K562 (cell line): Measurements from ENCODE around the gene SIRT7. TPM values are rescaled to one million over a fixed set of nuclear protein-coding genes. Genes with fewer than 3 reads are reported as not detected.

Experiments used
- CBX1 ChIP-seq: sonication (generic); IDR thresholded peaks from 2 replicates; pipeline ENCODE4 v1.6.1; 2016; ENCODE audit warnings: antibody characterized with exemption, low read depth, mild to moderate bottlenecking
- CTBP1 ChIP-seq: fragments of 450-650 bp; IDR thresholded peaks from 2 replicates; pipeline ENCODE4 v1.6.1; 2016; ENCODE audit warnings: borderline replicate concordance
- DIDO1 ChIP-seq: fragments of 450-650 bp; IDR thresholded peaks from 2 replicates; pipeline ENCODE4 v1.6.1; 2016; ENCODE audit warnings: low read depth, missing biosample characterization, missing genetic modification characterization
- E2F3 ChIP-seq: fragments of 250-450 bp; sonication (Bioruptor Pico); IDR thresholded peaks from 2 replicates; pipeline ENCODE4 v1.4.0; 2020; ENCODE audit warnings: mild to moderate bottlenecking
- FOS ChIP-seq: IDR thresholded peaks from 3 replicates; pipeline ENCODE4 v1.6.1; 2011; ENCODE audit not compliant: insufficient read length; ENCODE audit errors: extremely low read depth
- FOSL1 ChIP-seq: fragments of 200-800 bp; sonication (Bioruptor generic); conservative IDR thresholded peaks from 2 replicates; pipeline ENCODE4 v1.6.1; 2016; ENCODE audit warnings: missing genetic modification characterization, missing compliant biosample characterization
- FOXM1 ChIP-seq, 2 experiments: fragments of 450-650 bp in 1 of 2; sonication (generic) in 1 of 2; formaldehyde crosslinking in 1 of 2; IDR thresholded peaks; 2 replicates each; pipeline versions ENCODE4 v1.6.1 to v1.9.0; 2017 to 2022; ENCODE audit warnings: low read depth in 2 of 2, mild to moderate bottlenecking in 2 of 2, missing genetic modification reagents in 1 of 2, moderate library complexity in 1 of 2
- HDAC2 ChIP-seq: fragments of 450-650 bp; IDR thresholded peaks from 2 replicates; pipeline ENCODE4 v1.6.1; 2016; ENCODE audit warnings: mild to moderate bottlenecking
- HDGF ChIP-seq: fragments of 450-650 bp; IDR thresholded peaks from 2 replicates; pipeline ENCODE4 v1.6.1; 2016
- HEY1 ChIP-seq: fragments of 250-450 bp; sonication (Bioruptor Pico); IDR thresholded peaks from 2 replicates; pipeline ENCODE4 v1.5.0; 2020; ENCODE audit warnings: mild to moderate bottlenecking, moderate library complexity, borderline replicate concordance
- NCOR1 ChIP-seq: fragments of 450-650 bp; IDR thresholded peaks from 2 replicates; pipeline ENCODE4 v1.6.1; 2016; ENCODE audit warnings: mild to moderate bottlenecking, moderate library complexity
- NFATC3 ChIP-seq: fragments of 450-650 bp; IDR thresholded peaks from 2 replicates; pipeline ENCODE4 v1.6.1; 2017; ENCODE audit warnings: mild to moderate bottlenecking
- NFIX ChIP-seq: fragments of 250-450 bp; sonication (Bioruptor Pico); IDR thresholded peaks from 2 replicates; pipeline ENCODE4 v1.4.0; 2020; ENCODE audit warnings: low read depth, mild to moderate bottlenecking, moderate library complexity
- NUFIP1 ChIP-seq: fragments of 450-650 bp; IDR thresholded peaks from 2 replicates; pipeline ENCODE4 v1.6.1; 2018; ENCODE audit not compliant: partially characterized antibody
- PCBP2 ChIP-seq: fragments of 200-400 bp; formaldehyde crosslinking; IDR thresholded peaks from 2 replicates; pipeline ENCODE4 v1.6.1; 2018; ENCODE audit warnings: low read length, low read depth, mild to moderate bottlenecking, moderate library complexity; ENCODE audit not compliant: poor library complexity, severe bottlenecking
- RBM15 ChIP-seq: fragments of 200-400 bp; formaldehyde crosslinking; IDR thresholded peaks from 2 replicates; pipeline ENCODE4 v1.6.1; 2018; ENCODE audit warnings: mild to moderate bottlenecking, low read length, moderate library complexity; ENCODE audit not compliant: insufficient read depth
- ZNF134 ChIP-seq: fragments of 250-450 bp; sonication (Bioruptor Pico); conservative IDR thresholded peaks from 2 replicates; pipeline ENCODE4 v1.4.0; 2020
- ZNF263 ChIP-seq: sonication (generic); formaldehyde crosslinking; IDR thresholded peaks from 2 replicates; pipeline ENCODE4 v1.8.0; 2022; ENCODE audit warnings: mild to moderate bottlenecking, missing genetic modification reagents, borderline replicate concordance
- ZNF76 ChIP-seq: fragments of 250-450 bp; sonication (Bioruptor Pico); IDR thresholded peaks from 2 replicates; pipeline ENCODE4 v1.4.0; 2020; ENCODE audit warnings: mild to moderate bottlenecking, moderate library complexity, borderline replicate concordance
- polyA plus RNA-seq, 8 experiments: library from polyadenylated mRNA; depleted of rRNA in 4 of 8; stranded (reverse) in 5 of 8; unstranded in 3 of 8; fragments of >200 nt; fragmentation: Nextera tagmentation in 2 of 8; fragmentation: Illumina TruSeq in 1 of 8; extraction: Ambion mirVana in 2 of 8; extraction: Trizol in 1 of 8; gene quantifications; 2 replicates each; pipeline versions ENCODE4 v1.2.1 to v1.2.3, GENCODE V29; 2011 to 2014; ENCODE audit warnings: inconsistent platforms in 1 of 8, missing spikeins in 1 of 8
- total RNA-seq, 7 experiments: library from RNA; depleted of rRNA in 6 of 7; stranded (reverse); fragments of >200 nt in 6 of 7; fragmentation: Illumina TruSeq in 2 of 7; extraction: Trizol in 2 of 7; gene quantifications; 2 replicates each; pipeline versions ENCODE4 v1.2.1 to v1.2.3, GENCODE V29; 2011 to 2021; ENCODE audit warnings: low replicate concordance in 1 of 7
- TF ChIP-seq, protein P1 (sequence below): fragments of 200-800 bp; sonication (Bioruptor generic); IDR thresholded peaks from 2 replicates; pipeline ENCODE4 v1.6.1; 2016; ENCODE audit warnings: missing genetic modification characterization, missing compliant biosample characterization
- TF ChIP-seq, protein P2 (sequence below): sonication (generic); formaldehyde crosslinking; IDR thresholded peaks from 2 replicates; pipeline ENCODE4 v1.8.0; 2023; ENCODE audit warnings: mild to moderate bottlenecking, missing genetic modification reagents
- TF ChIP-seq, protein P3 (sequence below): sonication (generic); formaldehyde crosslinking; IDR thresholded peaks from 2 replicates; pipeline ENCODE4 v1.8.0; 2022; ENCODE audit warnings: mild to moderate bottlenecking, missing genetic modification reagents

The SIRT7 gene
- total and polyA plus RNA-seq, 9 of the 15 experiments (the other 6 are each of a cell fraction or from before 2014, with no cell fraction given) = 1.6 to 54.8 (median 20.3) TPM

DNA sequence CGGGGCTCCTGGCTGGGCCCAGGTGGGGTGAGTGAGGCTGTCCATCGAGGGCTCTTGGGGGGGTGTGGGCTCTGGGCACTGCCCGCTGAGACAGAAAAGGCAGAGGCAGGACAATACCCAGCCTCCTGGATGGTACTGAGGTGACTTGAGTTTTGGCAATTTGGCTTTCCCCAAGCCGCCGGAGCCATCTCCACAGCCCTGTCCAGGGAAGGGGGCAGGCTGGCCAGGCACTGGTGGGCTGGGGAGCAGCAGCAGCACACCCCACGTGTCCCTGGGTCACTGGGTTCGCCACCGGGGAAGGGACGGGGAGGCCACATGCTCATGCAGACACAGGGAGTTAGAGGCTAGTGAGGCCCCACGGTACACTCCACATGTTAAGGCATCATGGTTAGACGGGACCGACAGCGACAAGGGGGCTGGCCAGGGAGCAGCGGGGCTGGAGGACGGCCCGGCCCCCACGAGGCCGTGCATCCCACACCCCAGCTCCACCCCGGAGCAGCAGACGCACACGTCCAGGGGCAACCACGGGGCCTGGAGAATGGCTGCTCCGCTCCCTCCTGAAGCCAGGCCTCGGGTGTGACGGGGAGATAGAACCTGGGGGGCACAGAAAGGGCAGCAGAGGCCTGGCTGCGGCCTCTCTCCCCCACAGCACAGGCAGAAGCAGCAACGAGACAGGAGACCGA lies 49.8 kb downstream of the SIRT7 start (continued):
- TF ChIP-seq, protein P1, sequence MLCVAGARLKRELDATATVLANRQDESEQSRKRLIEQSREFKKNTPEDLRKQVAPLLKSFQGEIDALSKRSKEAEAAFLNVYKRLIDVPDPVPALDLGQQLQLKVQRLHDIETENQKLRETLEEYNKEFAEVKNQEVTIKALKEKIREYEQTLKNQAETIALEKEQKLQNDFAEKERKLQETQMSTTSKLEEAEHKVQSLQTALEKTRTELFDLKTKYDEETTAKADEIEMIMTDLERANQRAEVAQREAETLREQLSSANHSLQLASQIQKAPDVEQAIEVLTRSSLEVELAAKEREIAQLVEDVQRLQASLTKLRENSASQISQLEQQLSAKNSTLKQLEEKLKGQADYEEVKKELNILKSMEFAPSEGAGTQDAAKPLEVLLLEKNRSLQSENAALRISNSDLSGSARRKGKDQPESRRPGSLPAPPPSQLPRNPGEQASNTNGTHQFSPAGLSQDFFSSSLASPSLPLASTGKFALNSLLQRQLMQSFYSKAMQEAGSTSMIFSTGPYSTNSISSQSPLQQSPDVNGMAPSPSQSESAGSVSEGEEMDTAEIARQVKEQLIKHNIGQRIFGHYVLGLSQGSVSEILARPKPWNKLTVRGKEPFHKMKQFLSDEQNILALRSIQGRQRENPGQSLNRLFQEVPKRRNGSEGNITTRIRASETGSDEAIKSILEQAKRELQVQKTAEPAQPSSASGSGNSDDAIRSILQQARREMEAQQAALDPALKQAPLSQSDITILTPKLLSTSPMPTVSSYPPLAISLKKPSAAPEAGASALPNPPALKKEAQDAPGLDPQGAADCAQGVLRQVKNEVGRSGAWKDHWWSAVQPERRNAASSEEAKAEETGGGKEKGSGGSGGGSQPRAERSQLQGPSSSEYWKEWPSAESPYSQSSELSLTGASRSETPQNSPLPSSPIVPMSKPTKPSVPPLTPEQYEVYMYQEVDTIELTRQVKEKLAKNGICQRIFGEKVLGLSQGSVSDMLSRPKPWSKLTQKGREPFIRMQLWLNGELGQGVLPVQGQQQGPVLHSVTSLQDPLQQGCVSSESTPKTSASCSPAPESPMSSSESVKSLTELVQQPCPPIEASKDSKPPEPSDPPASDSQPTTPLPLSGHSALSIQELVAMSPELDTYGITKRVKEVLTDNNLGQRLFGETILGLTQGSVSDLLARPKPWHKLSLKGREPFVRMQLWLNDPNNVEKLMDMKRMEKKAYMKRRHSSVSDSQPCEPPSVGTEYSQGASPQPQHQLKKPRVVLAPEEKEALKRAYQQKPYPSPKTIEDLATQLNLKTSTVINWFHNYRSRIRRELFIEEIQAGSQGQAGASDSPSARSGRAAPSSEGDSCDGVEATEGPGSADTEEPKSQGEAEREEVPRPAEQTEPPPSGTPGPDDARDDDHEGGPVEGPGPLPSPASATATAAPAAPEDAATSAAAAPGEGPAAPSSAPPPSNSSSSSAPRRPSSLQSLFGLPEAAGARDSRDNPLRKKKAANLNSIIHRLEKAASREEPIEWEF (CRISPR knock-in tag) = no peak
- peak; percentile 36; the same call in 1 of the 2 replicates for TF ChIP-seq CBX1
- TF ChIP-seq HDGF = peak; percentile 45; the same call in 1 of the 2 replicates
- 0 out of 2 replicates have a peak, but pooled peaks have one; percentile 33 for TF ChIP-seq FOSL1 (tag)
- TF ChIP-seq, protein P2, sequence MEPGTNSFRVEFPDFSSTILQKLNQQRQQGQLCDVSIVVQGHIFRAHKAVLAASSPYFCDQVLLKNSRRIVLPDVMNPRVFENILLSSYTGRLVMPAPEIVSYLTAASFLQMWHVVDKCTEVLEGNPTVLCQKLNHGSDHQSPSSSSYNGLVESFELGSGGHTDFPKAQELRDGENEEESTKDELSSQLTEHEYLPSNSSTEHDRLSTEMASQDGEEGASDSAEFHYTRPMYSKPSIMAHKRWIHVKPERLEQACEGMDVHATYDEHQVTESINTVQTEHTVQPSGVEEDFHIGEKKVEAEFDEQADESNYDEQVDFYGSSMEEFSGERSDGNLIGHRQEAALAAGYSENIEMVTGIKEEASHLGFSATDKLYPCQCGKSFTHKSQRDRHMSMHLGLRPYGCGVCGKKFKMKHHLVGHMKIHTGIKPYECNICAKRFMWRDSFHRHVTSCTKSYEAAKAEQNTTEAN (CRISPR knock-in tag) = 0 out of 2 replicates have a peak, but pooled peaks have one; percentile 30
- no peak for TF ChIP-seq PCBP2
- no peak for TF ChIP-seq HDAC2
- TF ChIP-seq HEY1 = no peak
- no peak for TF ChIP-seq NFIX (CRISPR knock-in tag)
- 0 out of 2 replicates have a peak, but pooled peaks have one; percentile 30 for TF ChIP-seq ZNF134
- TF ChIP-seq E2F3 (CRISPR knock-in tag) = peak; percentile 12; the same call in 1 of the 2 replicates
- peak; percentile 61; the same call in 1 of the 2 replicates for TF ChIP-seq ZNF76 (CRISPR knock-in tag)
- peak; percentile 34; the same call in 1 of the 2 replicates for TF ChIP-seq ZNF263 (CRISPR knock-in tag)
- no peak for TF ChIP-seq FOS
- TF ChIP-seq FOXM1 (IDR thresholded peaks at IDR 0.05; ENCODE audit: low read depth) = no peak
- TF ChIP-seq FOXM1 (CRISPR knock-in tag; IDR thresholded peaks at IDR 0.05; ENCODE audit: low read depth) = 0 out of 2 replicates have a peak, but pooled peaks have one; percentile 14
- TF ChIP-seq NCOR1 = peak; percentile 53; the same call in 1 of the 2 replicates
- no peak for TF ChIP-seq NUFIP1
- no peak for TF ChIP-seq DIDO1 (tag)
- TF ChIP-seq, protein P3, sequence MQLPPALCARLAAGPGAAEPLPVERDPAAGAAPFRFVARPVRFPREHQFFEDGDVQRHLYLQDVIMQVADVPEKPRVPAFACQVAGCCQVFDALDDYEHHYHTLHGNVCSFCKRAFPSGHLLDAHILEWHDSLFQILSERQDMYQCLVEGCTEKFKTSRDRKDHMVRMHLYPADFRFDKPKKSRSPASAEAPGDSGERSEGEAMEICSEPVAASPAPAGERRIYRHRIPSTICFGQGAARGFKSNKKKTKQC (CRISPR knock-in tag) = peak; percentile 35; the same call in 1 of the 2 replicates
- TF ChIP-seq RBM15 = no peak
- TF ChIP-seq NFATC3 = no peak
- peak; percentile 15; the same call in 1 of the 2 replicates for TF ChIP-seq CTBP1
